Measurements from ENCODE around the gene PRDM16. TPM values are rescaled to one million over a fixed set of nuclear protein-coding genes. Genes with fewer than 3 reads are reported as not detected.

PRDM16 gene
- total RNA-seq, 1 experiment from 2014 or later, result 22.3 TPM

- no peaks in the 10 kb centered on the region for H3K9me3 ChIP-seq (ENCODE audit: control insufficient read depth, insufficient read depth, low read depth, low read length)
- intact Hi-C loops (cut with micrococcal nuclease; ENCODE audit: unreplicated experiment), result no loop called here
- H3K4me1 ChIP-seq (ENCODE audit: control insufficient read depth, insufficient read depth, low read length), result no peaks in the 10 kb centered on the region
- DNase-seq (ENCODE audit: low read depth, low spot score), result no peak
- no peaks in the 10 kb centered on the region for H3K36me3 ChIP-seq (ENCODE audit: control insufficient read depth, insufficient read depth, low read length)
- POLR2A ChIA-PET, result no interaction called here
- H3K27me3 ChIP-seq (ENCODE audit: control insufficient read depth, insufficient read depth, low read length), result no peaks in the 10 kb centered on the region
- H3K27ac ChIP-seq (ENCODE audit: low read length), result no peak overlapping the region
- no peak for ATAC-seq
- CTCF ChIA-PET, result no interaction called here
- H3K4me3 ChIP-seq (ENCODE audit: low read depth in 2 of 2, low read length in 2 of 2), result no peak overlapping the region
- BruUV-seq (replicated peaks), result no TSS peak
- in situ Hi-C loops (cut with HindIII; ENCODE audit: low pct_unique_long_range_greater_than_20kb, low sequenced_read_pairs), result no loop called here
- TF ChIP-seq TCF7L2 (IDR thresholded peaks at IDR 0.05; ENCODE audit: low read depth, low read length), result no peak
- TF ChIP-seq REST (IDR thresholded peaks at IDR 0.05; ENCODE audit: insufficient read depth in 1 of 2, low read depth in 2 of 2, low read length in 1 of 2), result no peak
- TF ChIP-seq CTCF (IDR thresholded peaks at IDR 0.05), result no peak
- no peak for TF ChIP-seq POLR2AphosphoS5 (IDR thresholded peaks at IDR 0.05; ENCODE audit: low read depth, low read length)
- TF ChIP-seq SIN3A (IDR thresholded peaks at IDR 0.05; ENCODE audit: borderline replicate concordance, insufficient read depth, low read depth, low read length), result no peak
These were observed 166.5 kb downstream of the PRDM16 start for GRCh38 chr1:3235496-3235895.

- H3K4me1 ChIP-seq (ENCODE audit: control insufficient read depth, insufficient read depth, low read length), result no peaks in the 10 kb centered on the region
- no peak for ATAC-seq
- intact Hi-C loops (cut with micrococcal nuclease; ENCODE audit: unreplicated experiment), result no loop called here
- POLR2A ChIA-PET, result no interaction called here
- TF ChIP-seq SIN3A (IDR thresholded peaks at IDR 0.05; ENCODE audit: borderline replicate concordance, insufficient read depth, low read depth, low read length) (no peak), TCF7L2 (IDR thresholded peaks at IDR 0.05; ENCODE audit: low read depth, low read length) (no peak), POLR2AphosphoS5 (IDR thresholded peaks at IDR 0.05; ENCODE audit: low read depth, low read length) (no peak), REST (IDR thresholded peaks at IDR 0.05; ENCODE audit: insufficient read depth in 1 of 2, low read depth in 2 of 2, low read length in 1 of 2) (no peak), CTCF (IDR thresholded peaks at IDR 0.05) (no peak)
- CTCF ChIA-PET, result no interaction called here
- H3K4me3 ChIP-seq (ENCODE audit: low read depth in 2 of 2, low read length in 2 of 2), result no peak overlapping the region
- H3K36me3 ChIP-seq (ENCODE audit: control insufficient read depth, insufficient read depth, low read length), result no peaks in the 10 kb centered on the region
- H3K27ac ChIP-seq (ENCODE audit: low read length), result no peak overlapping the region
- in situ Hi-C loops (cut with HindIII; ENCODE audit: low pct_unique_long_range_greater_than_20kb, low sequenced_read_pairs), result no loop called here
- DNase-seq (ENCODE audit: low read depth, low spot score), result no peak
- no TSS peak for BruUV-seq (replicated peaks)
- H3K9me3 ChIP-seq (ENCODE audit: control insufficient read depth, insufficient read depth, low read depth, low read length), result no peaks in the 10 kb centered on the region
- no peaks in the 10 kb centered on the region for H3K27me3 ChIP-seq (ENCODE audit: control insufficient read depth, insufficient read depth, low read length)
These were observed 167.4 kb downstream of the PRDM16 start for GRCh38 chr1:3236361-3236760.
